GM18511 (cell line): ENCODE measurements around the gene SYT1.

ENCODE experiments used
- ATAC-seq: cut with Tn5 transposase; IDR thresholded peaks from one replicate; pipeline ENCODE4 v1.9.1; 2021; ENCODE audit warnings: mild to moderate bottlenecking, moderate library complexity; ENCODE audit not compliant: unreplicated experiment

The SYT1 gene

DNA sequence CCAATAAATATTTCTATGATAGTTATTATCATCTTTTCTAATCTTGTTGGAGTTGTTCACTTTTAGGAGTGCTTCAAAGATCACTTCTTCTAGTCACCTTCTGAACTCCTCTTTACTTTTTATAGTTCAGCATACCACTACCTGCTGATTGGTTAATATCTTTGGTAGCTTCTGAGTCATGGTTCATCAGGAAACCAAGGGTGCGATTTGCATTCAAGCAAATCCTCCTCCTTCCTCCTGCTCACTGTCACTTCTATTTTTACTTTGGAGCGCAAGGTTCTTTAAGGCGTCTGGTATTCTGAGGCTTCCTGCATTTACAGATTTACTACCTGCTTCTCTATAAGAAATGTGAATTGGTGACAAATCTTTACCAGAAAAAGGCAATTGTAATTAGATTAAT is 24.0 kb downstream of the SYT1 start:
- ATAC-seq, result peak; percentile 98

DNA sequence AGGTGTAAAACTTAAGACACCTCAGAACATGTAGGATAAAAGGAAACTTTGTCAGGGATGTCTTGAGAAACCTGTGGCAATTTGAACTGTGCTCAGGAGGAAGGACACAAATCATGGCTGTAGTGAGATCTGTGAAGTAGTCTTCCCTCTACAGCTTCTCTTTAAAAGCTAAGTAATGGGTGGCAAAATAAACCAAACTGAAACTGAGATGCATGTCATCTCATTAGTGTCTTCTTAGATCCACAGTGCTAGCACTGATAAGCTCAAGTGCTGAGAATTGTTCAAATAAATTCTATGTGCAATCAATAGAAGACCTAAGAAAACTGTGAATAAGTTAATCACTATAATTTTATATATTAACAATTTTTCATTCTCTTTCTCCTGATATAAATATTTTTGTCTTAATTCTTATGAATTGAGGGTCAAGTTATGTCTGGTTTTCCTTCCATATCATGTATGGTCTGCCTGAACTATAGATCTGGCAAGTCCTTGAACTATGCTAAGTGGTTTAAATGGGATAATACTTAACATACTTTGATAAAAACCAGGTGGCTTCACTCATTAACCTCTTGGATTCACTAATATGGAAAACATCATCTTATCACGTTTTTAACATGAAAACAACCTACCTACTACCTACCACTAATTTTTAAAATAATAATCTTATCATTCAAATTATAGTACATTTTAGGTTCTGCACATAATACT is 27.2 kb downstream of the SYT1 start:
- ATAC-seq, result no peak

DNA sequence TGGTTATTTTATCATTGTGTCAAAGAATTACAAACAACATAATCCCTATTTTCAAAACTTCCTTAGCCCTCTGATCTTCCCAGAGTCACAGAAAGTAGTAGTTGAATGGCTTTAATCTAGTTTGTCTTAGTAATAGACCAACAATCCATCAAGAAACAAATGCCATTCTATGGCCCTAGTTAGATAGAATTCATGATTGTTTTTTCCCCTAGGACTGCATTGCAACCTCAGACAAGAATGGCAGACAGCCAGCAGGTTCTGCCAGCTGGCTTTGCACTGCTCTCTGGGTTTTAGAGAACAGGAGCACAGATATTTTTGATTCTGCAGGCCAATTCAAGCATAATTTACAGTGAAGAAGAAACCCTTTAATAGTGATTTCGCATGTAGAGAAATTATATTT is 33.8 kb downstream of the SYT1 start:
- ATAC-seq, result no peak

DNA sequence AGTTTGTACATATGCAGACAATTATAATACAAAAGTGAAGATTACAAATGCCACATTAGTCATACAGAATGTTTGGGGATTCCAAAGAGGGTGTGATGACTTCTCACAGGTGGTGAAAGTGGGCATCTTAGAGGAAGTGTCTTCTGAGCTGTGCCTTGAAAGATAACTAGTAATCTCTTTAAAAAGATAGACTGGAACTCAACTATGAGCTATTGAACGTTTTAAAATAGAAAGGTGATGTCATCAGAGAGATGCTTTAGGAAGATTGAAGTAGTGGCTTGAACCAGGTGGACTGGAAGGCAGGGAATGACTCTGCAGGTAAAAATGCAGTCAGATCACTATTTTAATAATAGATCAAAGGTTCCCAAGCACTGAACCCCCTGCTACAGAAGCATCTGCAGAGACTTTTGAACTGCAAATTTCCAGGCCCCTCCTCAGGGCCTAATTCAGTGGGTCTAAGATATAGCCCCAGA is 50.3 kb downstream of the SYT1 start:
- no peak for ATAC-seq

DNA sequence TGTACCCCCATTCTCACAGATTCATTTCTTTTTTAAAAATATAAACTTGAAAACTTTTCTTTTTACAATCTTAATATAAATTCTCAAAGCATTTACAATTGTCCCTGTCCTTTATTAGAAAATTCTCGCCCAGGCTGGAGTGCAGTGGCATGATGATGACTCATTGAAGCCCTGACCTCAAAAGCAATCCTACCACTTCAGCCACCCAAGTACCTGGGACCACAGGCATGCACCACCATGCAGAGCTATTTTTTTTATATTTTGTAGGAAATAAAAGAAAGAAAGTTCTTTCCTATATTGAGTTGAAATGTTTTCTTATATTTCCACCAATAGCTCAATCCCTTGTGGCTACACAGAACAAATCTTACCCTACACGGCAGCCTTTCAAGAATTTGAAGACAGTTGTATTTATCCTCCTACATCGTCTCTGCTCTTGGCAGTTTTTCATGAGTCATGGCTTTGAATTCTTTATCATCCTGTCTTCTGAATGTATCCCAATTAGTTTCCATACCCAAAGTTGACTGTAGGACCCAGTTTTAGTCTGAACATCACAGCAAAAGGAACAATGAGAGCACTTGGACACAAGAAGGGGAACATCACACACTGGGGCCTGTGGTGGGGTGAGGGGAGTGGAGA is 52.4 kb downstream of the SYT1 start:
- ATAC-seq, result no peak

DNA sequence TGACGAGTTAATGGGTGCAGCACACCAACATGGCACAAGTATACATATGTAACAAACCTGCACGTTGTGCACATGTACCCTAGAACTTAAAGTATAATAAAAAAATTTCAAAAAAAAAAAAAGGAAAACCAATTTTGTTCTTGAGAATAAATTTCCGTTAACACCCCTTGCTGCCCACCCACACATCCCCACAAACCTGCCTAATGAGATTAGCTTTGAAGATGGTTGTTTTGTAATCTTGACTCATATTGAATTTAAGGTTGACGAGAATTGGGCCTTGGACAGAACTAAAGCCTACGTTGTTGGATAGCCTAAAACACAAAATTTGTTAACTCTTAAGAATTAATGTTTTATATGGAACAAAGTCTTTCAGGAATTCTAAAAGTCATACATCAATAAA is 52.9 kb downstream of the SYT1 start:
- no peak for ATAC-seq

DNA sequence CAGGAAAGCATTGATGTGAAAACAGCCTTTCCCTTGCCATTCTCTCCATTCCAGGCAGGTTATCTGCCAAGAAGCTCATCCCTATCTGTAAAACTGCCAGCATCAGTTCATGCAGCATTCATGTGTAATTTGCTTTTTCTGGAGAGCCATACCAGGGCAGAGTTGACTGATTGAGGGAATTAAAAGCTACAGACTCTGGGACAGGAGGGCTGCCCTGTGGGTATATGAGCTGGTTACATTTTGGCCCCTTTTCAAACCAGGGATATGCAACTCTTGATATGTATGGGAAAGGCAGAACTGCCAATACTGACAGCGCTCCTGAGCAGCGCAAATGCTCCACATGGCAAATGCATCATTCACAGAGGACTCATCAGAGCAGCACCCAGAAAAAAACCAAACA is 53.7 kb downstream of the SYT1 start:
- ATAC-seq, result no peak

DNA sequence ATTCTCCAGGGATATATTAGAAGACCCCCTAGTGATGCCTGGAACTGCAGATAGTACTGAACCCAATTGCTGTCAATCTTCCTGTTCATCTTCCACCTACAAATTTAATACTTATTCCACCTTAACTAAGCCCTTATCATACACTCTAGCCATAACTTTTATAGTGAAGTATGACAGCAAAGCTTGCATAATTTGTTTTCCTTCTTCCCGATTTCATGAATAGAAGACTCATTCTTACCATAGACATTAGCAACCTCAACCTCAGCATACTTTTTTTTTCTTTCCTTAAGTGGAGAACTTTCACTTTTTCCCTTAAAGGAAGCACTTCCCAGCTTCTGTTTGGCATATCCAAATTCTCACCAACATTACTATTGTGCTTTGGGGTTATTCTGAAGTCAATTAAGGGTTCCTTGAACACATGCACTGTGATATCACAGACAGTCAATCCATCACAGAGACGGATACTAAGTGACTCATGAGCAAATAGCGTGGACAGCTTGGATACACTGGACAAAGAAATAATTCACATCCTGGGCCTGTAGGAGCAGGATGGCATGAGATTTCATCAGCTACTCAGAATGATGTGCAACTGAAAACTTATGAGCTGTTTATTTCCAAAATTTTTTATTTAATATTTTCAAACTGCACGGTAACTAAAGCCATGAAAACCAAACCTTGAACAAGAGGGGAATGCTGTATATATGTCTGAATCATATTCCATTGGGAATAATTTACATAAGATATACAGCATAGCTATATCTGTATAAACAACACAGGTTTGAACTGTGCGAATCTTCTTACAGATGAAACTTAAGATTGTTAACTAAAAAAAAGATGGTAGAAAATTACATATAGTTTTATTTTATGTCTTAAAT is 63.9 kb downstream of the SYT1 start:
- ATAC-seq, result no peak

DNA sequence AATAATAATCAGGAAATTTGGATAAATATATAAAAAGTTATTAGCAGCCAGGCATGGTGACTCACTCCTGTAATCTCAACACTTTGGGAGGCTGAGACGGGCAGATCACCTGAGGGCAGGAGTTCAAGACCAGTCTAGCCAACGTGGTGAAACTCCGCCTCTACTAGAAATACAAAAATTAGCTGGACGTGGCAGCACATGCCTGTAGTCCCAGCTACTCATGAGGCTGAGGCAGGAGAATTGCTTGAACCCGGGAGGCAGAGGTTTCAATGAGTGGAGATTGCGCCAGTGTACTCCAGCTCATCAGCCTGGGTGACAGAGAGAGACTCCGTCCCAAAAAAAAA is 64.5 kb downstream of the SYT1 start:
- no peak for ATAC-seq

DNA sequence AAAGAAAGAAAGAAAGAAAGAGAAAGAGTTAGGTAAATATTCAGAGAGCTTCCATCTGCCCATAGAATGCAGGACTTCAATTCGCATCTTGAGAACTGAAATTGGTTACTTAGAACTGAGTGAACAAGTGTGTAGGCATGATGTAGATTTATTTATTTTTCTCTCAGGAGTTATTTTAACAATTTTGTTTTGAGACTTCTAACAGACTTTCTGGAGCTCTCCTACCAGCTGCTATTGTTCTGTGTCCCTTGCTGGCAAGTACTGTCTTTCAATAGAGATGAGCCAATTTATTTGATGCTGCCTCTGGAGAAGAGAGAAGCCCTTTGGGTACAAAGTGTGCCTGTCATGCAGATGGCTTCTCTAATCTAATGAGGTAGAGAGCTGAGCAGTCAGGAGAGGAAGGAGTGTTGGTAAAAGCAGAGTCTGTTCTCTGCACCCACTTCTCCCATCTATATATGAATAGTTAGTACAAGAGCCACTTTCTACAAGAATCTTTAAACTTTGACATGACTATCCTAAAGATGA is 67.0 kb downstream of the SYT1 start:
- ATAC-seq, result no peak

DNA sequence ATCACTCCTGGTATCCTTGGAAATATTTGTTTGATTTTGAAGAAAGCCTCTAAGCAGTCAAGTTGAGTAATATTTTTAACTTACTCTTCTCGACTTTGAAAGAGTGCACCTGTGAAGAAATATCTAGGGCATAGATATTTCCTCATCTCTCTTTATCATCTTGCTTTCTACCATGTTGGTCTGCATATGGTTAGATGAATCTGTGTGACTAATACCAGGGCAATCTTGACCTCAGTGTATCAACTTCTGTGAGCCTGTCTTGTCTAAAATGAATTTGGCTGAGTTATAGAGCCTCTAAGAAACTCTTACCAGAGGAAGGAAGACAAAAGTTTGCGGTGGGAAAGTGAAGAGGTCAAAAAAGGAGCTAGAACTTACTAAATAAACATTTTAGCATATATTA is 68.4 kb downstream of the SYT1 start:
- ATAC-seq, result no peak

DNA sequence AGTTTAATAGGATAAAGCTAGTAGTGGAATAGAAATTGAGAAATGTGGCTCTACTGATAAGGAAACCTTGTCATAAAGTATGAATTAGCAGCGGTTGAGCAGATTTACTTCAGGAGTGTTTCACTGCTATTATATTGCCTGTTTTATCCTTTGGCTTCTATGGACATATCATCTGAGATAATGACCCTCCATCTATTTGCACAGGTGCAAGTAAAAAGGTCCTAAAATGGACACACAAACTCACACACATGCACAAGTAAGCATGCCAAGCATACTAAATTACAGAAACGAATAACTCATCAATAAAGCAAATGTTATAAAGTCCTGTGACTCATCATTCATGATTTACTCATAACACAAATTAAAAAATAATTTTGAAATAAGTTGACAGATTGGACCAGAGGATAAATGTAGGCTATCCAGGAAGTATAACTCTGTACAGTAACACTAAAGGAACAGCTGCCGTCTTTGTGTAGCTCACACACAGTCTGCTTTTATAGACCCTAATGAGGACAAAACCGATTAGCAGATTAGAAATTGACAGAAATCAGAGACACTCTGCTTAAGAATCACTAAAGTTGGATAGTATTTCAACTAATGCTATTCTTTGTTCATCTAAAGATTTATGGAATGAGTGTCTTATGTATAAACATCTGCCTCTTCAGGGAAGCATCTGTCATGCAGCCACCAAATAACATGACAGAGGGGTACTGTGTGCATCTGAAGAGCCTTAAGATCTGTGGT is 73.9 kb downstream of the SYT1 start:
- no peak for ATAC-seq

DNA sequence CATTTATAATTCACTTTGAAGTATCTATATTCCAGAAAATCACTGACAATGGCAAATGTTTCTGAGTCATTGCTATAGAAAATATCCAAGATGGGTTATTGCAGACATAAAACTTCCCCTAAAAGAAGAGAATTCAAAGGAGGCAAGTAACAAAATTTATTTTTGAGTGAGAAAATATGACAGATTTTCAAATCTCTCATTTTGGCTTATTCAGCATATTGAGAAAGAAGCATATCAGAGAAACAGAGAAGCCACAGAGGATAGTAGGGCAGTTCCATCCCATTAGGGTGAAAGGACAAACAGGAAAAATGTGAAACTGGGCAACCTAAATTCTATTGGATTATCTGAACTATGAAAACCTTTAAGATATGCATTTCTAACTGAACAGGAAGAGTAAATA is 85.0 kb downstream of the SYT1 start:
- no peak for ATAC-seq

DNA sequence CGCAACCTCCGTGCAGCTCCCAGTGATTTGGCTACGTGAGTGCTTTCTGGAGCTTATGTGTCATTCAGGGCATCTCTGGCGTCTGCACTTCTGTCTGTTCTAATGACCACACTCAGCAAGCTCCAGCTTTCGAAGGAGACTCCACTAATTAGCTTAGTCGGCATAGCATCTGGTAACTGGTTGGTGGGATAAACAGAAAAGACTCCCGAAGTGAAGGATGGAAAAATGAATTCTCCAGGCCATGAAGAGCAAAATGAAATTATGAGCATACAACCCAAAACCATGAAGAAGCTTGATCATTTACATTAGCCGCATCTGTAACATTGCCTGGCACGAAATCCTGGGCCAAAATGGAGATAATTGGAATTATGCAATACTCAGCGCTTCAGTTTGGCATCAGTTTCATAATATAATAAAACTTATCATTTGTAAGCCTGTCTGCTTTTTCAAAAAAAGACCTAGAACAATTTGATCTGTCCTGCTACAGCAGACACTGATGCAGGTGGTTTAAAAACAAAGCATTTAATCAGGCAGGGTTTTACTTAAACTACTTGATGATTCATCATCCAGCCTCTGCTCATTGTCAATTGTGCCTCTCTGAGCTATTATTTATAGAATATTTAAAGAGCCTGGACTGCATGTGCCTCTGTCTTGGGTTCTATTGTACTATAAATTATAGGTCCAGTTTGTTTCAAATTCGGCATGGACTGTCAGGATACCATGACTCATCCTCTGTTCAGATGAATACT is 87.4 kb downstream of the SYT1 start:
- ATAC-seq, result no peak

DNA sequence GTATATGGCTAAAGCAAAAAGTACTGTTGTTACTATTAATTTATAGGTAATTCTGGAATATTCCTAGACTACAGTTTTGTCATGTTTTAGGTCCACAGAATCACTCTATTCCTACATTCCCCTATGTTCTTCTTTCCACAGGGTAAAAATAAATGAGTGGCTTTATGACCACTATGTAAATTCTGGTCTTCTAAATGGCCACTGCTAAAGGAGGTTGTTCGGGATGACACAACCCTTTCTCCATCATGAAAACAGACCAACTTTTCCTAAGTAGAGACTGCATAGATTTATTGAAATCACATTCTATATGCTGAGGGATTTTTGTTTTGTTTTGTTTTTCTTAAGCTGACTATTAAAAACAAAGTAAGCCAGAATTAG is 88.0 kb downstream of the SYT1 start:
- ATAC-seq, result no peak

DNA sequence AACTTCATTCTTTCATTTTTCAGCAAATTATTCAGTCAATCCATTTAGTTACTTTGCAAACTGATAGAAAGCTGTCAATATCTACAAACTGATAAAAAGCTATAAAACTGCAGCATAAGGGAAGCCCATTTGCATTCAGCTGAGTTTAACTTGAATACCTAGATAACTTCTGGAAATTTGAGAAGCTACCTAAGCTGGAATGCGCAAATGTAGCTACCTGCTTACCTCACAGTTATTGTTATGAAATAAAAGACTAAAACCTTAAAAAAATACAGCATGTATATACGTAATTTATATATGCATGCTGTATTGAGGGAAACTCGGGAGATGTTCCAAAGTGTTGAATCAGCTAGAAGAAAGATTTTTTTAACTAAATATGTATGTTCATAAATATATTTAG is 94.4 kb downstream of the SYT1 start:
- ATAC-seq, result no peak

DNA sequence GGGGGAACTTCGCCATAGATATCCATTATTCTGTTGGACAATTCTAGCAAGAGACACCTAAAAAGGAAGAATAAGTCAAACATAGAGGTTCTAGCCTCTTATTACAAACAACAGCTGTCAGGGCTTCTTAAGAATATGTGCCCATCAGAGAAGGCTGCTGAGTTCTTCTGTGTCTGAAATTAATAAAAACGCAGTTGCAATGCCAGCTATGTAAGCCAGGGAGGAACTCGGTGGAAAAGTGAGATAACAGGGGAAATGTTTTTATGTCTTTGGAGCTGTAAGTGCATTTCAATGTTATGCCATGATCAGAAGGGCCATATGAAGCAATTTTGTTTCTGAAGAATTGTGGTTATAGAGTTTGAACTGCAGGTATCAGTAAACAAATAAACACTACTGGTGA is 95.0 kb downstream of the SYT1 start:
- ATAC-seq, result no peak

DNA sequence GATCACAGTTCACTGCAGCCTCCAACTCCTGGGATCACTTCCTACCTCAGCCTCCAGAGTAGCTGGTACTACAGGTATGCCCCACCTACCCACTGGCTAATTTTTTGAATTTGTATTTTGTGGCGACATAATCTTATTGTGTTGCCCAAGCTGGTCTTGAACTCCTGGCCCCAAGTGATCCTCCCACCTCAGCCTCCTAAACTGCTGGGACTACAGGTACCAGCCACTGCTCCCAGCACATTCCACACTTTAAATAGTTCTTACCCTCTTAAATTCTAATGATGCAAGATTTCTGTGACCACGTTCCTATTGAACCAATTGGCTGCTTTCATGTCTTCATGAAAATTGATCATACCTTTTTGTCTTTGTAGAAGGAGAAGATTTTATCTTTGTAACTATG is 96.6 kb downstream of the SYT1 start:
- no peak for ATAC-seq

DNA sequence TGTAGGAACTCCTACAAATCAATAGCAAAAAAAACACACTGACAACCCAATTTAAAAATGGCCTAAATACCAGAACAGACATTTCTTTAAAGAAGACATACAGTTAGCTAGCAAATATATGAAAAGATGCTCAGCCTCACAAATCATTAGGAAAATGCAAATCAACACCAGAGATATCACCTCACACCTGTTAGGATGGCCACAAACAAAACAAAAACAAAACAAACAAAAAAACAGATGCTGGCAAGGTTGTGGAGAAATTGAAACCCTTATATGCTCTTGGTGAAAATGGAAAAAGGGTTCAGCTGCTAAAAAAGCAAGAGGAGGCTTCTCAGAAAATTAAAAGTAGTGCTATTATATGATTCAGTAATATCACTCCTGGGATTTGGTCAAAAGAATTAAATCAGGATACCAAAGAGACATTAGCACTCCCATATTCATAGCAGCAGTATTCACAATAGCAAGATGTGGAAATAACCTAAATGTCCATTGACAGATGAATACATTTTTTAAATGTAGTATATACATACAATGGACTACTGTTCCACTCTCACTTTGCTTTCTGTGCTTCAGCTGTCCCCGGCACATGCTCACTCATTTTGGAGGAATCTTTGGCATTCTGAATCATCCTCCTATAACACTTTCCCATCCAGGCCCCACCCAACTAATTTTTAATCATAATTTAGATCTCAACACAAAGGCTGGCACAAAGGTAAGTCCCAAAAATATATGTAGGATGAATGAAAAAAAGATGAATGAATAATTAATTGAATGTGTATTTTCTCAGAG is 99.1 kb downstream of the SYT1 start:
- no peak for ATAC-seq

DNA sequence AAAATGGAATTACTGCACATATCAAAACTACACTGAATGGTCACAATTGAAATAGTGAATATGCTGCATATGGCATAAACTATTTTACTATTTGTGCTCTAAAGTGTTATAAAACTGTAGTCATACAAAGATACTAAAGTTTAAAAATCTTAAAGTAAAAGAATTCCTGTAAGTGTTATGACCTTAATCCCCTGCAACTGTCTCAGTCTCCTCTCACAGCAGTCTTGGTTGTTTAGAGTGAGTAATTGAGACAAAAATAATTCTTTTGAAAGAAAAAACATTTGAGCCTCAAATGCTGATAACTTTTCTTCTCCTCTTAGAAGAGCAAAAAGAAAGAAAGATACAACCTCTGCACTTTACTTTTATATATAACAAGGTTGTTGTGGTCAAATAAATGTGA is 99.9 kb downstream of the SYT1 start:
- no peak for ATAC-seq
